HG02981 (cell line): ENCODE data around the gene FMNL3.
"Not testable (repeated sequence)": the region's sequence is repeated elsewhere in the genome, so short reads cannot be mapped to it uniquely, and the experiment has no call there.

Experiments
- ATAC-seq: cut with Tn5 transposase; IDR thresholded peaks from one replicate; pipeline ENCODE4 v1.9.1; 2021; ENCODE audit warnings: mild to moderate bottlenecking, moderate library complexity; ENCODE audit not compliant: unreplicated experiment

FMNL3 gene

DNA sequence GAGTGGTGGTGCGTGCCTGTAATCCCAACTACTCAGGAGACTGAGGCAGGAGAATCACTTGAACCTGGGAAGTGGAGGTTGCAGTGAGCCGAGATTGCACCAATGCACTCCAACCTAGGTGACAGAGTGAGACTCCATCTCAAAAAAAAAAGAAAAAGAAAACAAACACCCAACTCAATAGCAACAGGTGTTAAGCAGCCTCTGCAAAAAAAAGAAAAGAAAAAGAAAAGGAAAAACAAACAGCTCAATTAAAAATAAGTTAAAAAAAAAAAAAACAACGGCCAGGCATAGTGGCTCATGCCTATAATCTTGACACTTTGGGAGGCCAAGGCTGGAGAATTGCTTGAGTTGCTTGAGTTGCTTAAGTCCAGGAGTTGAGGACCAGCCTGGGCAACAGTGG is 10.6 kb upstream of the FMNL3 start:
- ATAC-seq: not testable (repeated sequence)

DNA sequence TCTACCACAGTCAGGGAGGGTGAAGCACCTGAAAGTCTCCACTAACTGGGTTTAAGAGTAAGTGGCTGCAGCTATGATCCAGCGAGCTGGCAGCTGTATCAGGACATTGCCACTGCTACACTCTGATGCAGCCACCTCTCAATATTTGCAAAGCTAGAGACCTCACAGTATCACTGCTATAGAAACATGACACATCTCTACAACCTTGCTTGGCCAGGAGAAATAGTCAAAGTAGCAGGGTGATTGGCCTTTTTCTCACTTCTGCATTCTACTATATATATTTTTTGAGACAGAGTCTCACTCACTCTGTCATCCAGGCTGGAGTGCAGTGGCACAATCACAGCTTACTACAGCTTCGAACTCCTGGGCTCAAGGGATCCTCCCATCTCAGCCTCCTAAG is 9.3 kb upstream of the FMNL3 start:
- ATAC-seq: no peak

GRCh38 chr12:49713952-49714351 is 6.7 kb upstream of the FMNL3 start:
- ATAC-seq: not testable (repeated sequence)

- no peak for ATAC-seq
These were observed 1.6 kb upstream of the FMNL3 start for GRCh38 chr12:49708851-49709250.

DNA sequence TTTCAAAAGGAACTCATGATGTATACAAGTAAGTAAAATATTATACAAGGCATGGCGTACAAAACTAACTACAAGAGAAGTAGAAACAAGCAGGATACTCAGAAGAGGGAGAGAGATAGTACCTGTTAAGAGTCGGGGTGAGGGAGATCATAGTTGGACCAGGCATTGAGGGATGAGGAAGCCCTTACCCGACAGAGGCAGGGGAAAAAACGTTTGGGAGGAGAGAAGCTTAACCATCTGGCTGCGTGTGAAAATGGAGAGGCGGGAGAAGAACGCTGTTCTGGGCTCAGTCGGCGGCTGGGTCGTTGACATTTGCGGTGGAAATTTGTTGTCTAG is 575 bp upstream of the FMNL3 start:
- no peak for ATAC-seq

DNA sequence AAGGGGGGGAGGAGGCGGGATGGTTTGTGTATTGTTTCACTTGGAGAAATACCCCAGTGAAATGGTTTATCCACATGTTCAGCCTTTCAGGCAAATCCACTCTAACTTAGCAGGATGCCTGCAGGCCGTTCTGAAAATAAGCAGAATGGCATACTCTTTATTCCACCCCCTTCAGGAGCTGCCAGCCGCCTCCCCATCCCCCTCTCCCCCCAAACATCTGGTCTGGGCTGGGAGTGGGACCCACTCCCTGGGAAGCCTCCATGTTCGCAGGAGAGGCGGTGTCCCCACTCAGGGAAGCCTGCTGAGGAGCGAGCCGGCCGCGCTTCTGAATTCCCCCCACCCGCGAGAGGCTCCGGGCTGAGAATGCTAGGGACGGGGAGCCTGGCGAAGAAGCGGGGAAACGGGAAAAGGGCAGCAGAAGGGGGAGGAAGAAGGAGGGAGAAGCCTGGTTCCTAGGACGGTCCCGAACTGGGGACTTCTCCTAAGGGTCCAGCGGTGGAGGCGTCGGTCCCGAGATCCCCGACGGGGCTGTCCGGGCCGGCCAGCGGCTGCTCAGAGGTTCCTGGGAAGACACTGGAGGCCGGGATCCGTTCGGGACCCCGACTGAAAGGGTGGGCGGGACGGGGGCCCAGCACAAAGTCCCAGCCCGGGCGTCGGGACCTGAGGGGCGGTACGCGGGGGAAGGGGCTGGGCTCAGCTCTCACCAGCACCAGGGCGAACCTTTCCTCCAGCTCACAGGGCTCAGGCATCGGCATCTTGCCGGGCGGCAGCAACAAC is 666 bp downstream of the FMNL3 start:
- peak; percentile 8 for ATAC-seq

DNA sequence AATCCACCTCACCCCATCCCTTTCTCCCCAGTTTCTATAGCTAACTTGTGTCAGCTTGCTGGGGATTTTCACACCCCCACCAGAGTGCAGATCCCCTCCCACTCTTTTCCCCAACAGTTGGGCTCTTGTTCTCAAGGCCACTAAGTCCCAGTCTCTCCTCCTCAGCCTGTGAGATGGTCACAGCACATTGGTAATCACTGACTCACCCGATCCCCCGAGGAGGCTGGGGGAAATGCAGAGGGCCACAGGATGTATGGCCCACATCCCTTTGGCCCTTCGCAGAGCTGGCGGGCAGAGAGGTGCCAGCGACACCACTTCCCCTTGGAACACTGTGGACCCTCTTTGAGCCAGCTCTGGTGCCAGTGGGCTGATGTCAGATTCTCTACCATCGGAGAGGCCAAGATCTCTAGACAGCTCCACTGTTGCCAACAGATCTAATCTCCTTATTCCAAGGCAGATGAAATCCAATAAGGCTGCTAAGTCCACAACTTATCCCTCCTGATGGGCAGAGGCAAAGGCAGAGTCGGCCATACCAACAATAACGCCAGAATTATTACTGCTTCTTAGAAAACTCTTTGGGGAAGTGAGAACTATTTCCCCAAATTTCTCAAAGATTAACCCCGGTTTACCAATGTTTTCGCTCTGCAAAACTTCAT is 1.6 kb downstream of the FMNL3 start:
- ATAC-seq: no peak

GRCh38 chr12:49703647-49704137 is 3.5 kb downstream of the FMNL3 start:
- ATAC-seq: no peak

DNA sequence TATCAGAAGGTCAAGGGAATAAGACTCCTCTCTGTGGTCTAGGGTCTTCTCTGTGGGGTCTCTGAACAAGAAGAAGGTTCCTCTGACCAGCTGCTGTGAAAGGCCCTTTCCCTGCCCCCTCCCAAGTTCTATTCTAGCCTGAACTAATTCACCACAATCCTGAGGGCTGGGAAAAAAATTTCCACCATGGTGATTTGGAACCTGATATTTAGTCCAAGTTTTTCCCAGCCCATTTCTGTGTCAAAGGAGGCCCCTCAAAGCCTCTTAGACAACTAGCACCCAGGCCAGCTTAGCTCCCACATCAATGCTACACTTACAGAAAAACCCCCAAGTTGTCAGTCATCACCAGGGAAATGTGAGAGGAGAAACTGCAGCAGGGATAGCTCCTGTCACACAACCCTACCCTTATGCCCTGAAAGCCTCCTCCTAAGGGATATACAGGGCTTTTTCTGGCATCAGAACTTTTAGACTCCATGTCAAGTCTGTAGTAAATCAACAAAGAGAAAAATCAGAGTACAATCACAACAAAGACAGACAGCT is 4.5 kb downstream of the FMNL3 start:
- no peak for ATAC-seq

- ATAC-seq: no peak
These were observed 5.2 kb downstream of the FMNL3 start for GRCh38 chr12:49702009-49702408.

DNA sequence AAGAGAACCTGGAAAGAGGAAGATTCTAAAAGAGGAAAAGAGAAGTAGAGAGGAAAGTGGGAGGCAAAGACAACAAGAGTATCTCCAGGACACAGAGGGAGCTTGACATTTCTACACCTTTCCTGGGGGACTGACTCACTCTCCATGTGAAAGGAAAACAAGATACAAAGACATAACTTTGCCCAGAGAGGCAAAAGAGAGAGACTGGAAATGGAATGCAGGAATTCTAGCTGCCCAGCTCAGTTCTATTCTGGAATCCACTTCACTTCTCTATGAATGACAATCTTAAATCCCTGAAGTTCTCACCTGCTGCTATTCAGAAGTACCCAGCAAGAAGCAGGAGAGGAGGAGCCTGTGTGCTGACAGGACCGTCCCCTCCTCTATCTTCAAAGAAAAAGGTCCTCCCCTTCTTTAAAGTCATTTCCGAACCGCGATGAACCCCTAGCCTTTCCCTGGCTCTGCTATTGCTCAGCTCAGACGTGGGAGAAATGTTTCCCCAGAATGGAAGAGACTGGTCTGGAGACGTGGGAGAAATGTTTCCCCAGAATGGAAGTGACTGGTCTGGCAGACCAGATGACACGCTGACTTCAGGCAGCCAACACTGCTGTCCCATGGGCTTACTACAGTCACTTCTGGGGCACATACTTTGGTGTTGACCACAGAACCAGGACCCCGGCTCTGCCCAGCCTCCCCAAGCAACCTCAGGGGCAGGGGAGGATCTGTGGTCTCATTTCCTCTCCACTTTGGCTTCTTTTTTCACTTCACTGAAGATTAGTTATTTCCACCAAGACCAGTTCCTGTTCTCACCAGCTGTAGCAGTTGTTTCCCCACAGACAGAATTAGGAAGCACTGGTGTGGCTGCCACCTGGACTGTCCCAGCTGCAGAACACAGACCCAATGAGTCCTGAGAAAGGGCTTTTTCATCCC is 8.3 kb downstream of the FMNL3 start:
- peak; percentile 83 for ATAC-seq

- ATAC-seq: no peak
These were observed 9.4 kb downstream of the FMNL3 start for GRCh38 chr12:49697808-49698207.

- no peak for ATAC-seq
These were observed 10.5 kb downstream of the FMNL3 start for GRCh38 chr12:49696723-49697122.

GRCh38 chr12:49693931-49694444 is 13.2 kb downstream of the FMNL3 start:
- ATAC-seq: no peak

- ATAC-seq: no peak
These were observed 14.4 kb downstream of the FMNL3 start for GRCh38 chr12:49692851-49693250.

- ATAC-seq: no peak
These were observed 17.4 kb downstream of the FMNL3 start for GRCh38 chr12:49689785-49690184.

DNA sequence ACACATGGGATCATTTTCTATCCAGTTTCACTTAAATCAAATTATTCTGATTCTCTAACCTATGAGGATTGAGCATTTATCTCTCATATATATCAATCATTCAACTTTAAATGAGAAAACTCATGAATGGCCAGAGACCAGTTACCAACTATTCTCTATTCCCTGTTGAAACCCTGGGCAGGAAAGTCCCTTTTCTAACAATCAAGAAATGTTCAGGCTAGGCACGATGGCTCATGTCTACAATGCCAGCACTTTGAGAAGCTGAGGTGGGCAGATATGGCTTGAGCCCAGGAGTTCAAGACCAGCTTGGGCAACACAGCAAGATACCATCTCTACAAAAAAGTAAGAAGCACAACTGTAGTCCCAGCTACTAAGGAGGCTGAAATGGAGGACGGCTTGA is 18.0 kb downstream of the FMNL3 start:
- ATAC-seq: no peak

DNA sequence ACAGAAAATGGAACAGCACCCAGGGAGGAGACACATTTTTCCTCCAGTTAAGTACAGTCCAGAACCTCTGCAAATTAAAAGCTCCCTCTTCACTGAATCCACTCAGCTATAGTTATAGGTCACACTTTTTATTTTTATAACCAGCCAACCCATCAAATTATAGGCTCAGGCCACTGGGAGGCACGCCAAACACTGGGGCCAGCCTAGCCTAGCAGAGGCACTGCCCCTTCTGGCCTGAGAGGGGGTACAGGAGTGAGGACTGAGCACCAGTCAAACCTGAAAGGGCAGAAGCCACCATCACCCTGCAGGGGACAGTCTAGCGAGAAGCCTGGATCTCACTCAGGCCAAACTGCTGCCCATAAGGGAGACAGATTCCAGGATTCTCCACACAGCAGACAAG is 19.3 kb downstream of the FMNL3 start:
- ATAC-seq: no peak

- ATAC-seq: no peak
These were observed 22.8 kb downstream of the FMNL3 start for GRCh38 chr12:49684310-49684854.

DNA sequence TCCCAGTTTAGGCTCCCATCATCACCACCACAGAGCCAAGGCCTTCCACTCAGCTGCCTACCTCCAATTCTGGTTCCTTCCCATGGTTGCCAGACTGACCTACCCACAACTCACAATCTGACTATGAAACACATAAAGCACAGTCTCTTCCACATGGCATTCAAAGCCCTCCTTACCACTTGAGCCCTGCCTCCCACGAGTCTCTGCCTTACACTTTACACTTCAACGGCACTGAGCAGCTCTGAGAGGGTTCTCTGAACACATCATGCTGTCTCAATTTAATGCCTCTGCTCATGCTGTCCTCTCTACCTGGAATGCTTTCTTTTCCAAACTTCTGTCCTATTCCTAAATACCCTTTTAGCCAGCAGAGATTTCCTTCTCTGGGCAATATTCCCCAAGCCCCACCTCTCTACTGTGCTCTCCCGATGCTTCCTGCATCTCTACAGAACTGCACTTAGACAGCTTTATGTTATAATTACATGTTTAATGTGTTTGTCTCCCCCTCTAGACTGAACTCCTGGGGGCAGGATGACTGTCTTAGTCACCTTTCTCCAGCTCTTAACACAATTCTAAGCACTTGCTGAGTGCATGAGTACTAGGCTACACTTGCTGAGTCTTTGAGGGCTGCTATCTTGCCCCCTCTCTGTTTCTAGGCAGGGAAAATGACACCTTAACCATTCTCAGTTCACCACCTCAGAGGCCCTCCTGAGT is 23.5 kb downstream of the FMNL3 start:
- no peak for ATAC-seq
